Measurements from ENCODE around the gene TTC21A. TPM values are rescaled to one million over a fixed set of nuclear protein-coding genes. Genes with fewer than 3 reads are reported as not detected.

TTC21A gene
- total RNA-seq, 1 experiment from 2014 or later, result 9.5 TPM

DNA sequence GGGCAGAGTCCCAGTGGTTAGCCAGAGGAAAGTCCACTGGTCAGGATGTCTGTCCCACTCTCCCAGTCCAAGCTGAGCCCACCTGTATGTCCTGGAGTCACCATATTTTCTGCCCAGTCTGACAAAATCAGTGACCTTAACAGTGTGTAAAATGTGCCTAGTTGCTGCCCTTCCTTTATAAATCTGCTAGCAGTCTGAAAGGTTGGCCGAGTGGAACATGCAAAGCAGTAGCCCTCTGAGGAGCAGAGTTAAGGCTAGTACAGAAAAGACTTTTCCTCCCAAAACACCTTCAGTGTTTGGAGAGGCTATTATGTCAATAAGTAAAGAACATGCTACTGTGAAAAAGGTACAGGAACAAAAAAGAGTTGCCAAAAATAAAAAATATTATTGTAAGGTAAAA is 15.3 kb downstream of the TTC21A start:
- Histone ChIP-seq H4K20me1 (ENCODE audit: insufficient read depth) (no peaks in the 10 kb centered on the region), H3K4me2 (no peak overlapping the region), H3K36me3 (ENCODE audit: low read depth) (no peaks in the 10 kb centered on the region), H3K4me1 (replicated peaks; ENCODE audit: insufficient read depth) (peaks cover 39% of the 10 kb centered on the region), H3K9me2 (ENCODE audit: insufficient read depth) (no peaks in the 10 kb centered on the region), H2AFZ (no peak overlapping the region), H3K4me3 (no peak overlapping the region), H3K79me2 (ENCODE audit: low read depth) (no peaks in the 10 kb centered on the region), H3K9me3 (ENCODE audit: insufficient read depth, low read depth) (no peaks in the 10 kb centered on the region), H3F3A (ENCODE audit: insufficient read depth, low read depth) (peaks cover 25% of the 10 kb centered on the region), H3K27ac (no peak overlapping the region), H3K27me3 (ENCODE audit: insufficient read depth, low read depth) (no peaks in the 10 kb centered on the region)
- no peak for DNase-seq
- ChIA-PET POLR2A (ENCODE audit: unreplicated experiment) (no interaction called here), CTCF (no interaction called here)
- no TSS peak for BruUV-seq (replicated peaks)
- intact Hi-C loops (cut with micrococcal nuclease; ENCODE audit: unreplicated experiment), result no loop called here
- TF ChIP-seq, protein P1, sequence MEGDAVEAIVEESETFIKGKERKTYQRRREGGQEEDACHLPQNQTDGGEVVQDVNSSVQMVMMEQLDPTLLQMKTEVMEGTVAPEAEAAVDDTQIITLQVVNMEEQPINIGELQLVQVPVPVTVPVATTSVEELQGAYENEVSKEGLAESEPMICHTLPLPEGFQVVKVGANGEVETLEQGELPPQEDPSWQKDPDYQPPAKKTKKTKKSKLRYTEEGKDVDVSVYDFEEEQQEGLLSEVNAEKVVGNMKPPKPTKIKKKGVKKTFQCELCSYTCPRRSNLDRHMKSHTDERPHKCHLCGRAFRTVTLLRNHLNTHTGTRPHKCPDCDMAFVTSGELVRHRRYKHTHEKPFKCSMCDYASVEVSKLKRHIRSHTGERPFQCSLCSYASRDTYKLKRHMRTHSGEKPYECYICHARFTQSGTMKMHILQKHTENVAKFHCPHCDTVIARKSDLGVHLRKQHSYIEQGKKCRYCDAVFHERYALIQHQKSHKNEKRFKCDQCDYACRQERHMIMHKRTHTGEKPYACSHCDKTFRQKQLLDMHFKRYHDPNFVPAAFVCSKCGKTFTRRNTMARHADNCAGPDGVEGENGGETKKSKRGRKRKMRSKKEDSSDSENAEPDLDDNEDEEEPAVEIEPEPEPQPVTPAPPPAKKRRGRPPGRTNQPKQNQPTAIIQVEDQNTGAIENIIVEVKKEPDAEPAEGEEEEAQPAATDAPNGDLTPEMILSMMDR (conservative IDR thresholded peaks at IDR 0.05), result no peak

DNA sequence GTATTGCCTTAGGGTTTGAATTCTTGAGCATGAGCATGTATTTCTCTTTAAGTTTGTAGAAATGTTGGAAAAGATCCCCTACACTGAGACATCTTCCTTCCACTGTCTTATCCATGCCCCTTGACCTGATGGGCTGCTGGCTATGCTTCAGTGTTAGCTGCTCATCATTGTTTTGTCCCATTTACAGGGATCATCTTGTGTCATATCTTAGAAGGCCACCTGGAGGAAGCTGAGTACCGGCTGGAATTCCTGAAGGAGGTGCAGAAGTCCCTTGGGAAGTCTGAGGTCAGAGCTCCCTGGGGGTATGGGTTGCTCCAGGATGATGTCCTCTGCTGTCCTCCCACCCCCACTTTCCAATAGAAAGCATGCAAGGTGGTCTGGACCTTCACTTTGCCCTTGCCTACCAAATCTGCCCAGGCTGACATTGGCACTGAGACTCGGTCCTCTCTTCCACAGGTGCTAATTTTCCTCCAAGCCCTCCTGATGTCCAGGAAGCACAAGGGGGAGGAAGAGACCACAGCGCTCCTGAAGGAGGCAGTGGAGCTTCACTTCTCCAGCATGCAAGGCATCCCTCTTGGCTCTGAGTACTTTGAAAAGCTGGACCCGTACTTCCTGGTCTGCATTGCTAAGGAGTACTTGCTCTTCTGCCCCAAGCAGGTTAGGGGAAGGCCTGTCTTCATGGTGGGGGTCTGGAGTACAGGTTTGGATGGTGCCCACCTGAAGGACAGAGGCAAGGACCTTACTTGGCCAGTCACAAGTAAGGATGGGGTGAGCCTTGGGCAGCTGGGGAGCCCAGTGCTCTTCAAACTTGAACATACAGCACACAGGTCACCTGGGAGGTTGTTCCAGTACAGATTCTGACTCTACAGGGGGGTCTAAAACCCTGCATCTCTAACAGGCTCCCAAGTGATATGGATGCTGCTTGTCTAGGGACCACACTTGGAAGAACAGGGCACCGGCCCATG is 17.7 kb downstream of the TTC21A start:
- intact Hi-C loops (cut with micrococcal nuclease; ENCODE audit: unreplicated experiment), result loop anchor here (1.0 kb wide), 3 partner anchors 16 to 163 kb away; partner anchors contain the start of genes GORASP1 and TTC21A
- Histone ChIP-seq H3K9me2 (ENCODE audit: insufficient read depth) (no peaks in the 10 kb centered on the region), H3K9me3 (ENCODE audit: insufficient read depth, low read depth) (no peaks in the 10 kb centered on the region), H3K4me1 (replicated peaks; ENCODE audit: insufficient read depth) (peaks cover 41% of the 10 kb centered on the region), H4K20me1 (ENCODE audit: insufficient read depth) (no peaks in the 10 kb centered on the region), H3K4me3 (no peak overlapping the region), H2AFZ (no peak overlapping the region), H3K79me2 (ENCODE audit: low read depth) (no peaks in the 10 kb centered on the region), H3K4me2 (peak overlapping the region; percentile 56), H3F3A (ENCODE audit: insufficient read depth, low read depth) (peaks cover 25% of the 10 kb centered on the region), H3K36me3 (ENCODE audit: low read depth) (no peaks in the 10 kb centered on the region), H3K27ac (peak overlapping the region; percentile 68), H3K27me3 (ENCODE audit: insufficient read depth, low read depth) (no peaks in the 10 kb centered on the region)
- peak; percentile 51 to 61 for DNase-seq
- TF ChIP-seq EZH2 (IDR thresholded peaks at IDR 0.05; ENCODE audit: low read depth), result no peak
- TF ChIP-seq, protein P1 (conservative IDR thresholded peaks at IDR 0.05), result peak; percentile 63
- ChIA-PET CTCF (interaction anchor here (0.5 to 3.8 kb wide), 6 partner anchors 17 to 163 kb away, joined by 3 to 30 read pairs (median 4); partner anchors contain the start of genes GORASP1 and TTC21A), POLR2A (ENCODE audit: unreplicated experiment) (interaction anchor here (0.6 to 1.1 kb wide), 6 partner anchors 16 to 259 kb away, joined by 3 to 6 read pairs (median 3); no protein-coding TSS in a partner anchor)
- BruUV-seq (replicated peaks), result no TSS peak

DNA sequence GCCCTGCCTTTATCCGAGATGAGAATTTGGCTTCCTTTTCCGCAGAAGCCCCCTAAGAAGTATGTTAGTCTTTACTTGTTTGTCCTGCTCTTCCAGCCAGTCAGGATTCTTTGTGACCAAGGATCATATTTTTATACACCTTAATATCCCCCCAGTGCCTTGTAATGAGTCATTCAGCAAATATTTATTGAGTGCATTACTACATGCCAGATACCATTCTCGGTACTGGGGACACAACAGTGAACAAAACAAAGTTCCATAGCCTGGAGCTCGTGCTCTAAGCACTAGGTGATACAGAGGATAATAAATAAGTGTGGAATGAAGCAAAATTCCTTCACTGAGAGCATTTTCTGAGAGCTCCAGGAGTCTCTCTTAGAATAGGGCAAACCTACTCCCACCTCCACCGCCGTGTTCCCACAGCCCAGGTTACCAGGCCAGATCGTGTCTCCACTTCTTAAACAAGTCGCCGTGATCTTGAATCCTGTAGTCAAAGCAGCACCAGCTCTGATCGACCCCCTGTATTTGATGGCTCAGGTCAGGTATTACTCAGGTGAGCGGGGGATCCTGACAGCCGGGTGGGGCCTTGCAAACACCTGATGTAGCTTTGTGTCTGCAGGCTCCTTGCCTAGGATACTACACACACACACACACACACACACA is 18.5 kb downstream of the TTC21A start:
- no peaks in the 10 kb centered on the region for H4K20me1 ChIP-seq (ENCODE audit: insufficient read depth)
- ChIA-PET CTCF (interaction anchor here (0.6 to 3.8 kb wide), 9 partner anchors 18 to 162 kb away, joined by 3 to 30 read pairs (median 3); partner anchors contain the start of genes GORASP1 and TTC21A), POLR2A (ENCODE audit: unreplicated experiment) (interaction anchor here (0.5 to 1.1 kb wide), 9 partner anchors 15 to 260 kb away, joined by 3 to 14 read pairs (median 4); no protein-coding TSS in a partner anchor)
- H3K27me3 ChIP-seq (ENCODE audit: insufficient read depth, low read depth), result no peaks in the 10 kb centered on the region
- no peaks in the 10 kb centered on the region for H3K9me2 ChIP-seq (ENCODE audit: insufficient read depth)
- peak overlapping the region; percentile 56 for H3K4me2 ChIP-seq
- H3K4me3 ChIP-seq, result no peak overlapping the region
- intact Hi-C loops (cut with micrococcal nuclease; ENCODE audit: unreplicated experiment), result loop anchor here (1.0 kb wide), 6 partner anchors 15 to 162 kb away; partner anchors contain the start of genes GORASP1 and TTC21A
- DNase-seq, result peak; percentile 58 to 95
- H3K27ac ChIP-seq, result peak overlapping the region; percentile 68
- TF ChIP-seq EZH2 (IDR thresholded peaks at IDR 0.05; ENCODE audit: low read depth), result no peak
- TF ChIP-seq, protein P1 (conservative IDR thresholded peaks at IDR 0.05), result no peak
- H3K9me3 ChIP-seq (ENCODE audit: insufficient read depth, low read depth), result no peaks in the 10 kb centered on the region
- no peaks in the 10 kb centered on the region for H3K79me2 ChIP-seq (ENCODE audit: low read depth)
- BruUV-seq (replicated peaks), result TSS peak; percentile 21
- peaks cover 25% of the 10 kb centered on the region for H3F3A ChIP-seq (ENCODE audit: insufficient read depth, low read depth)
- no peak overlapping the region for H2AFZ ChIP-seq
- H3K36me3 ChIP-seq (ENCODE audit: low read depth), result no peaks in the 10 kb centered on the region
- peaks cover 41% of the 10 kb centered on the region for H3K4me1 ChIP-seq (replicated peaks; ENCODE audit: insufficient read depth)

Data from PC-9 (cell line).